K562 (cell line): Measurements from ENCODE around the gene MAGIX. TPM values are rescaled to one million over a fixed set of nuclear protein-coding genes. Genes with fewer than 3 reads are reported as not detected.

Experiments
- ATF1 ChIP-seq, 2 experiments: fragments of 450-650 bp in 1 of 2; IDR thresholded peaks; 2 replicates each; pipeline ENCODE4 v1.6.1; 2016; ENCODE audit warnings: missing compliant biosample characterization in 1 of 2, missing genetic modification characterization in 1 of 2
- CTCF ChIP-seq, 3 experiments: IDR thresholded peaks in 2 of 3; conservative IDR thresholded peaks in 1 of 3; 2 replicates each; pipeline ENCODE4 v1.5.1; 2011 to 2012; ENCODE audit warnings: low read length in 3 of 3, mild to moderate bottlenecking in 3 of 3, control low read depth in 2 of 3, improper control_type of control experiment in 1 of 3, inconsistent platforms in 1 of 3, low read depth in 1 of 3, mixed read lengths in 1 of 3, moderate library complexity in 1 of 3; ENCODE audit not compliant: insufficient read depth in 2 of 3
- CTCFL ChIP-seq: IDR thresholded peaks from 2 replicates; pipeline ENCODE4 v1.6.1; 2011; ENCODE audit warnings: borderline replicate concordance, low read depth, mild to moderate bottlenecking, moderate library complexity, low read length; ENCODE audit not compliant: insufficient read depth, poor library complexity, severe bottlenecking
- DACH1 ChIP-seq: fragments of 450-650 bp; IDR thresholded peaks from 2 replicates; pipeline ENCODE4 v1.6.1; 2018; ENCODE audit not compliant: partially characterized antibody
- GABPB1 ChIP-seq: sonication (generic); formaldehyde crosslinking; IDR thresholded peaks from 2 replicates; pipeline ENCODE4 v1.8.0; 2022; ENCODE audit warnings: mild to moderate bottlenecking, missing genetic modification reagents
- JUND ChIP-seq, 2 experiments: IDR thresholded peaks; 2 replicates in 1 of 2; 3 replicates in 1 of 2; pipeline ENCODE4 v1.6.1; 2011; ENCODE audit warnings: borderline replicate concordance in 2 of 2, low read depth in 2 of 2, low read length in 2 of 2, improper control_type of control experiment in 1 of 2, missing biosample characterization in 1 of 2, missing genetic modification characterization in 1 of 2, missing genetic modification reagents in 1 of 2
- MBD2 ChIP-seq: sonication (generic); IDR thresholded peaks from 2 replicates; pipeline ENCODE4 v1.6.1; 2016; ENCODE audit warnings: low read depth, borderline replicate concordance
- MEIS2 ChIP-seq: fragments of 450-650 bp; IDR thresholded peaks from 2 replicates; pipeline ENCODE4 v1.6.1; 2014; ENCODE audit warnings: mild to moderate bottlenecking; ENCODE audit not compliant: partially characterized antibody
- PHF8 ChIP-seq: fragments of 200-600 bp; sonication (generic); IDR thresholded peaks from 2 replicates; pipeline ENCODE4 v1.6.1; 2012; ENCODE audit warnings: mixed run types, mild to moderate bottlenecking, inconsistent platforms, low read length, moderate library complexity, borderline replicate concordance
- PHTF2 ChIP-seq: fragments of 250-450 bp; sonication (Bioruptor Pico); IDR thresholded peaks from 2 replicates; pipeline ENCODE4 v1.5.0; 2021; ENCODE audit warnings: mild to moderate bottlenecking
- POLR2G ChIP-seq: fragments of 200-400 bp; formaldehyde crosslinking; IDR thresholded peaks from 2 replicates; pipeline ENCODE4 v1.6.1; 2017; ENCODE audit warnings: low read depth, mild to moderate bottlenecking, antibody characterized with exemption, low read length, moderate library complexity
- PTBP1 ChIP-seq: fragments of 200-400 bp; formaldehyde crosslinking; IDR thresholded peaks from 2 replicates; pipeline ENCODE4 v1.6.1; 2017; ENCODE audit warnings: low read depth, low read length
- RBFOX2 ChIP-seq: fragments of 200-400 bp; formaldehyde crosslinking; IDR thresholded peaks from 2 replicates; pipeline ENCODE4 v1.6.1; 2017; ENCODE audit warnings: low read depth, mild to moderate bottlenecking, low read length, moderate library complexity
- SNIP1 ChIP-seq: fragments of 450-650 bp; IDR thresholded peaks from 2 replicates; pipeline ENCODE4 v1.7.1; 2017; ENCODE audit warnings: low read depth, mild to moderate bottlenecking
- ZFX ChIP-seq: sonication (generic); formaldehyde crosslinking; IDR thresholded peaks from 2 replicates; pipeline ENCODE4 v1.8.0; 2022; ENCODE audit warnings: mild to moderate bottlenecking, missing genetic modification reagents, moderate library complexity
- polyA plus RNA-seq, 8 experiments: library from polyadenylated mRNA; depleted of rRNA in 4 of 8; stranded (reverse) in 5 of 8; unstranded in 3 of 8; fragments of >200 nt; fragmentation: Nextera tagmentation in 2 of 8; fragmentation: Illumina TruSeq in 1 of 8; extraction: Ambion mirVana in 2 of 8; extraction: Trizol in 1 of 8; gene quantifications; 2 replicates each; pipeline versions ENCODE4 v1.2.1 to v1.2.3, GENCODE V29; 2011 to 2014; ENCODE audit warnings: inconsistent platforms in 1 of 8, missing spikeins in 1 of 8
- total RNA-seq, 7 experiments: library from RNA; depleted of rRNA in 6 of 7; stranded (reverse); fragments of >200 nt in 6 of 7; fragmentation: Illumina TruSeq in 2 of 7; extraction: Trizol in 2 of 7; gene quantifications; 2 replicates each; pipeline versions ENCODE4 v1.2.1 to v1.2.3, GENCODE V29; 2011 to 2021; ENCODE audit warnings: low replicate concordance in 1 of 7
- TF ChIP-seq, protein P1 (sequence below): fragments of 450-650 bp; IDR thresholded peaks from 2 replicates; pipeline ENCODE4 v1.6.1; 2014; ENCODE audit warnings: low read depth, mild to moderate bottlenecking, moderate library complexity, borderline replicate concordance
- TF ChIP-seq, protein P2 (sequence below): fragments of 200-800 bp; sonication (Bioruptor generic); IDR thresholded peaks from 2 replicates; pipeline ENCODE4 v1.6.1; 2017; ENCODE audit warnings: missing genetic modification characterization, missing compliant biosample characterization

Gene MAGIX
- total and polyA plus RNA-seq, 9 of the 15 experiments (the other 6 are each of a cell fraction or from before 2014, with no cell fraction given) = 0.08 to 3.5 (median 0.47) TPM

GRCh38 chrX:49163555-49164419, 1.2 kb downstream of the MAGIX start (continued):
- TF ChIP-seq MBD2 = peak; percentile 33; the same call in 1 of the 2 replicates
- TF ChIP-seq CTCF (IDR thresholded peaks at IDR 0.05 in 2 of 3, conservative IDR thresholded peaks at IDR 0.05 in 1 of 3; ENCODE audit: insufficient read depth in 2 of 3, low read depth in 1 of 3, low read length in 3 of 3) = peak; percentile 47 to 77 (median 60)
- no peak for TF ChIP-seq PTBP1
- peak; percentile 25 for TF ChIP-seq MEIS2
- TF ChIP-seq POLR2G = peak; percentile 69
- no peak for TF ChIP-seq ATF1 (CRISPR knock-in tag; IDR thresholded peaks at IDR 0.05)
- peak; percentile 65 for TF ChIP-seq ATF1 (tag; IDR thresholded peaks at IDR 0.05)
- no peak for TF ChIP-seq DACH1
- TF ChIP-seq ZFX = peak; percentile 66; the same call in 1 of the 2 replicates
- TF ChIP-seq, protein P1, sequence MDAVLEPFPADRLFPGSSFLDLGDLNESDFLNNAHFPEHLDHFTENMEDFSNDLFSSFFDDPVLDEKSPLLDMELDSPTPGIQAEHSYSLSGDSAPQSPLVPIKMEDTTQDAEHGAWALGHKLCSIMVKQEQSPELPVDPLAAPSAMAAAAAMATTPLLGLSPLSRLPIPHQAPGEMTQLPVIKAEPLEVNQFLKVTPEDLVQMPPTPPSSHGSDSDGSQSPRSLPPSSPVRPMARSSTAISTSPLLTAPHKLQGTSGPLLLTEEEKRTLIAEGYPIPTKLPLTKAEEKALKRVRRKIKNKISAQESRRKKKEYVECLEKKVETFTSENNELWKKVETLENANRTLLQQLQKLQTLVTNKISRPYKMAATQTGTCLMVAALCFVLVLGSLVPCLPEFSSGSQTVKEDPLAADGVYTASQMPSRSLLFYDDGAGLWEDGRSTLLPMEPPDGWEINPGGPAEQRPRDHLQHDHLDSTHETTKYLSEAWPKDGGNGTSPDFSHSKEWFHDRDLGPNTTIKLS = peak; percentile 97
- peak; percentile 72 for TF ChIP-seq RBFOX2
- TF ChIP-seq, protein P2, sequence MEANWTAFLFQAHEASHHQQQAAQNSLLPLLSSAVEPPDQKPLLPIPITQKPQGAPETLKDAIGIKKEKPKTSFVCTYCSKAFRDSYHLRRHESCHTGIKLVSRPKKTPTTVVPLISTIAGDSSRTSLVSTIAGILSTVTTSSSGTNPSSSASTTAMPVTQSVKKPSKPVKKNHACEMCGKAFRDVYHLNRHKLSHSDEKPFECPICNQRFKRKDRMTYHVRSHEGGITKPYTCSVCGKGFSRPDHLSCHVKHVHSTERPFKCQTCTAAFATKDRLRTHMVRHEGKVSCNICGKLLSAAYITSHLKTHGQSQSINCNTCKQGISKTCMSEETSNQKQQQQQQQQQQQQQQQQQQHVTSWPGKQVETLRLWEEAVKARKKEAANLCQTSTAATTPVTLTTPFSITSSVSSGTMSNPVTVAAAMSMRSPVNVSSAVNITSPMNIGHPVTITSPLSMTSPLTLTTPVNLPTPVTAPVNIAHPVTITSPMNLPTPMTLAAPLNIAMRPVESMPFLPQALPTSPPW (CRISPR knock-in tag) = peak; percentile 69
- TF ChIP-seq GABPB1 (CRISPR knock-in tag) = 0 out of 2 replicates have a peak, but pooled peaks have one; percentile 11
- TF ChIP-seq CTCFL = peak; percentile 79
- TF ChIP-seq PHTF2 (CRISPR knock-in tag) = no peak
- peak; percentile 22; the same call in 1 of the 2 replicates for TF ChIP-seq JUND (IDR thresholded peaks at IDR 0.05; ENCODE audit: borderline replicate concordance, low read depth, low read length)
- no peak for TF ChIP-seq JUND (tag; IDR thresholded peaks at IDR 0.05; ENCODE audit: borderline replicate concordance, low read depth, low read length)
- peak; percentile 42; the same call in 1 of the 2 replicates for TF ChIP-seq PHF8
- TF ChIP-seq SNIP1 = no peak
